Mucosa of descending colon (tissue), 3 donors: ENCODE measurements around the gene PACSIN1. TPM values are rescaled to one million over a fixed set of nuclear protein-coding genes. Genes with fewer than 3 reads are reported as not detected.

Experiments used
- ATAC-seq: fragments of 200-7000 bp; cut with Tn5 transposase; one replicate; pipeline ENCODE4 v1.9.1; 2020; ENCODE audit warnings: mild to moderate bottlenecking, moderate library complexity
- DNase-seq, 3 donors: peaks; one replicate each; pipeline ENCODE4 v3.0.0-alpha.2; 2020
- H3K36me3 ChIP-seq: fragments of 200-600 bp; one replicate; pipeline ENCODE4 v1.8.0; 2021; ENCODE audit warnings: low read depth, mild to moderate bottlenecking
- H3K4me1 ChIP-seq: fragments of 200-600 bp; one replicate; pipeline ENCODE4 v1.8.0; 2021; ENCODE audit warnings: low read depth, mild to moderate bottlenecking
- H3K4me3 ChIP-seq: fragments of 200-600 bp; one replicate; pipeline ENCODE4 v1.8.0; 2021; ENCODE audit warnings: mild to moderate bottlenecking
- H3K9me3 ChIP-seq: fragments of 200-600 bp; one replicate; pipeline ENCODE4 v1.8.0; 2021; ENCODE audit warnings: mild to moderate bottlenecking
- CTCF ChIP-seq: fragments of 200-600 bp; IDR thresholded peaks from one replicate; pipeline ENCODE4 v1.8.0; 2022; ENCODE audit warnings: antibody characterized with exemption, mild to moderate bottlenecking
- intact Hi-C, 2 donors: fragments of 100-400 bp; cut with DNase I in 1 of 2; cut with micrococcal nuclease in 1 of 2; formaldehyde crosslinking; loops; one replicate each; pipeline versions ENCODE4 v1.11.0 to v1.11.1; 2022; cut with DNase I, micrococcal nuclease
- total RNA-seq, 3 donors: library from RNA; stranded (reverse); fragmentation: NEBNext Ultra II Directional in 2 of 3; extraction: Animal tissue kit (Norgen Biotek cat#: 25700) in 2 of 3; gene quantifications; one replicate each; pipeline versions ENCODE4 v1.2.1 to v1.2.4, GENCODE V29; 2021 to 2023
- donor health status: DM: no; HTN: no; CAD: no; lungs with moderate emphysema.
- donor health status: DM: no; HTN: no; CAD: no.
- donor health status: DM: no; HTN: yes; CAD: no.

The PACSIN1 gene
- total RNA-seq, 3 donors from 2014 or later = 0.41 to 1.9 (median 0.67) TPM

GRCh38 chr6:34529665-34530327, 63.9 kb downstream of the PACSIN1 start:
- peaks cover 10% of the 10 kb centered on the region for H3K4me1 ChIP-seq
- no peaks in the 10 kb centered on the region for H3K36me3 ChIP-seq
- no peak overlapping the region for H3K4me3 ChIP-seq
- DNase-seq (peak; percentile 63 to 70 (median 70)), ATAC-seq (peak; percentile 39)
- intact Hi-C loops = loop anchor here in 1 of 2 donors (10.0 kb wide), 1 partner anchor 75 kb away; no protein-coding TSS in a partner anchor
- H3K9me3 ChIP-seq = no peaks in the 10 kb centered on the region
- no peak for TF ChIP-seq CTCF

GRCh38 chr6:34530753-34531365, 65.0 kb downstream of the PACSIN1 start:
- intact Hi-C loops = no loop called here
- no peak overlapping the region for H3K4me3 ChIP-seq
- H3K4me1 ChIP-seq = peaks cover 17% of the 10 kb centered on the region
- ATAC-seq (no peak), DNase-seq (peak; percentile 9 to 33 (median 16))
- TF ChIP-seq CTCF = no peak
- no peaks in the 10 kb centered on the region for H3K9me3 ChIP-seq
- no peaks in the 10 kb centered on the region for H3K36me3 ChIP-seq

DNA sequence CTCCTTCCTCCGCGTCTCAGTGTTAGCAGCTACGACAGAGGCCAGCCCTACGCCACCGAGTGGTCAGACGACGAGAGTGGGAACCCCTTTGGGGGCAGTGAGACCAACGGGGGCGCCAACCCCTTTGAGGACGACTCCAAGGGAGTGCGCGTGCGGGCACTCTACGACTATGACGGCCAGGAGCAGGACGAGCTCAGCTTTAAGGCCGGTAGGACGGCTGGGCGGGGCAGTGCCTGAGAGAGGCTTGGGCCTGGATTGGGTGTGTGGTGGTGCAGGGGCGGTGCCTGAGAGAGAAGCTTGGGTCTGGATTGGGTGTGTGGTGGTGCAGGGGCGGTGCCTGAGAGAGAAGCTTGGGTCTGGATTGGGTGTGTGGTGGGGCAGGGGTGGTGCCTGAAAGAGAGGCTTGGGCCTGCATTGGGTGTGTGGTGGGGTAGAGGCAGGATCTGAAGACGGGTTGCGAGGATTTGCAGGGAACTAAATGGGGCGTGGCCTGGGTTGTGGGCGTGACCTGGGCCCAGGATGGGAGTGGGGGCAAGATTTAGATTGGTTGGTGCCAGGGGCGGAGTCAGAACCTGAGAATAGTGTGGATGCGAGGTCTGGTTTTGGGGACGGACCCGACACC, 65.8 kb downstream of the PACSIN1 start:
- intact Hi-C loops = no loop called here
- H3K4me3 ChIP-seq = no peak overlapping the region

DNA sequence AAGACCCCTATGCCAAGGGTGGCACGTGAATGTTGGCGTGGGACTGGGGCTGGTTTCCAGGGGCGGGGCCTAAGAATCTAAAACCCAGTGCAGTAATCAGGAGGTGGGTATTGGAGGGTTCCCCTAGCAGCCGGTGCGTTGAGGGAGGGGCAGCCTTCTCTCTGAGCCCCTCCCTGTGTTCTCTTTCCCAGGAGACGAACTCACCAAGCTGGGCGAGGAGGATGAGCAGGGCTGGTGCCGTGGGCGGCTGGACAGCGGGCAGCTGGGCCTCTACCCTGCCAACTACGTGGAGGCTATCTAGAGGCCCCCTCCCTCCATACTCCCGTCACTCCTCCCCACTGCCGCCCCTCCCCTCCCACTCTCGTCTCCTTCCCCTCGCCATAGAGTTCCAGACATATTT, 66.4 kb downstream of the PACSIN1 start:
- Histone ChIP-seq H3K36me3 (no peaks in the 10 kb centered on the region), H3K4me1 (peaks cover 26% of the 10 kb centered on the region), H3K4me3 (no peak overlapping the region), H3K9me3 (no peaks in the 10 kb centered on the region)
- peak in 1 of 3 donors; percentile 12 for DNase-seq
- no peak for TF ChIP-seq CTCF
- no peak for ATAC-seq
- intact Hi-C loops = no loop called here

More for the DNA sequence above, 65.8 kb downstream of the PACSIN1 start:
- TF ChIP-seq CTCF = no peak
- ATAC-seq = no peak
- H3K36me3 ChIP-seq = no peaks in the 10 kb centered on the region
- H3K9me3 ChIP-seq = no peaks in the 10 kb centered on the region
- peaks cover 21% of the 10 kb centered on the region for H3K4me1 ChIP-seq
- DNase-seq = peak; percentile 51 to 80 (median 69)

GRCh38 chr6:34534146-34534545, 68.3 kb downstream of the PACSIN1 start:
- intact Hi-C loops = no loop called here
- H3K36me3 ChIP-seq = no peaks in the 10 kb centered on the region
- peaks cover 25% of the 10 kb centered on the region for H3K4me1 ChIP-seq
- H3K4me3 ChIP-seq = no peak overlapping the region
- ATAC-seq (no peak), DNase-seq (peak in 1 of 3 donors; percentile 27)
- H3K9me3 ChIP-seq = no peaks in the 10 kb centered on the region
- no peak for TF ChIP-seq CTCF
